Glomerular visceral epithelial cell (primary cell): ENCODE measurements around the gene MFSD11.
"Not testable (repeated sequence)": the region's sequence is repeated elsewhere in the genome, so short reads cannot be mapped to it uniquely, and the experiment has no call there.

Experiments used
- DNase-seq: peaks from one replicate; pipeline ENCODE4 v3.0.0-alpha.2; 2016; ENCODE audit errors: extremely low spot score

Gene MFSD11

GRCh38 chr17:76737676-76738467 lies at the start of gene MFSD11:
Gene MFSD11, plus strand, starts transcription at chr17:76738119. Its CDS starts 234 bp downstream, at chr17:76738353.
- DNase-seq: peak; percentile 95

- DNase-seq: peak; percentile 69
Observed at GRCh38 chr17:76688165-76688622, 49.7 kb upstream of the MFSD11 start.

DNA sequence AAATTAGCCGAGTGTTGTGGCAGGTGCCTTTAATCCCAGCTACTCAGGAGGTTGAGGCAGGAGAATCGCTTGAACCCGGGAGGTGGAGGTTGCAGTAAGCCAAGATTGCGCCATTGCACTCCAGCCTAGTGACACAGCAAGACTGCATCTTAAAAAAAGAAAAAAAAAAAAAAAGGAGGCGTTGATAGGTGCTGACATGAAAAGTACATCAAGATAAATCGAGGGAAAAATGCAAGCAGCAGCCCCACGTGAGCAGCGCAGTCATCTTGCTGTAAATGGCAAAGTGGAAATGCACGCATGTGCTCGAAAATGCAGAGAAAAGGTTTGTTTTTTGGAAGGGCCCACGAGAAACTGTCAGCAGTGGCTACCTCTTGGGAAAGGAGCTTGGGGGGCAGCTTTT lies 48.1 kb upstream of the MFSD11 start:
- no peak for DNase-seq

DNA sequence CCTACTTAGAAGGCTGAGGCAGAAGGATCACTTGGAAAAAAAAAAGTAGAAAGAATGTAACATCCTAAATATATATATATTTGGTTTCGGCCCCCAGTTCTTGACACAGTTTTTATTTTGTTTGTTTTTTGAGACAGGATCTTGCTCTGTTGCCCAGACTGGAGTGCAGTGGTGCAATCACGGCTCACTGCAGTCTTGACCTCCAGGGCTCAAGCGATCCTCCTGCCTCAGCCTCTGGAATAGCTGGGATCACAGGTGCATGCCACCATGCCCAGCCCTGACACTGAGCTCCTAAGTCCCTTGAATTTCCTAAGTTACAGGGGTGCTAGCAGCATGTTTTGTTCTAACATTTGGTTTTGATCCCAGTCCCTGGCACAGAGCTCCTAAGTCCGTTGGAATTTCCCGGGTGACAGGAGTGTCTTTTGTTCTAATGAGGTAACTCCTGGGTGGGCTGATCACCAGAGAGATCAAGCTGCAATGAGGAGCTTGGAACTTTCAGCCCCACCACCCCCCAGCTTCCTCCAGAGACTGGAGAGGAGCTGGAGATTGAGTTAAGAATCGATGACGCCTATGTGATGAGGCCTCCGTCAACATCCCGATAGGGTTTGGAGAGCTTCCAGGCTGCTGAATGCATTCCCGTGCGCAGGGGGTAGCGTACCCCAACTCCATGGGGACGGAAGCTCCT lies 47.2 kb upstream of the MFSD11 start:
- no peak for DNase-seq

- DNase-seq: no peak
Observed at GRCh38 chr17:76691379-76692191, 46.3 kb upstream of the MFSD11 start.

DNA sequence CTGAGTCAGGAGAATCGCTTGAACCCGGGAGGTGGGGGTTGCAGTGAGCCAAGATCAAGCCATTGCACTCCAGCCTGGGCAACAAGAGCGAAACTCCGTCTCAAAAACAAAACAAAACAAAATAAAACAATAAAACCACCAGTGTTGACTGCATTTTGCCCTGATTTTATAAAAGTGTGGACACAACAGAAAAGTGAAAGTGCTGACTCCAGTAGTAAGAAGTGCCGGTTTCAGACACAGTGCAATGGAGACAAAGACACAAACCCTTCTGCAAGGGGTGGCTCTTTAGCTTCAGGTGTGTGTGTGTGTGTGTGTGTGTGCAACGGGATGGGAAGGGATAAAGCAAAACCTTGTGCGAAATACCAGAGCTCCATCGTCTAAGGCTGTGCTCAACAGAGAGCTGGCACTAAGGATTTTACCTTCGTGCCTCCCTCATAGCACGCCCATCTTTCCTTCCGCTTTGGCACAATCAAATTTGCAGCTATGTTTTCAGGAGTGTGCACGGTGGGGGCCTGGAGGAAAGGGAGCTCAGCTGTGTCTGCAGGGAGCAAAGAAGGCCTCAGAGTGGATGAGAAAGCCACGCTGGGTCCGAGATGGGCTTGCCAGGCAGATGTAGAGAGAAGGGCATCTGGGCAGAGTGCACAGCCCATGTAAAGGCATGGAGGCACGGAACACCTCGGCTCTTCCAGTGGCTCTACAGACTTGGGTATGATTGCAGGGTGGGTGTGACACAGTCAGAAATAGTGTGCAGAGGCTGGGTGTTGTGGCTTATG lies 42.7 kb upstream of the MFSD11 start:
- no peak for DNase-seq

GRCh38 chr17:76696763-76697701 lies 40.9 kb upstream of the MFSD11 start:
- DNase-seq: no peak

GRCh38 chr17:76697702-76698465 lies 40.0 kb upstream of the MFSD11 start:
- peak; percentile 75 for DNase-seq

- not testable (repeated sequence) for DNase-seq
Observed at GRCh38 chr17:76698466-76698977, 39.4 kb upstream of the MFSD11 start.

- DNase-seq: no peak
Observed at GRCh38 chr17:76700270-76700616, 37.7 kb upstream of the MFSD11 start.

DNA sequence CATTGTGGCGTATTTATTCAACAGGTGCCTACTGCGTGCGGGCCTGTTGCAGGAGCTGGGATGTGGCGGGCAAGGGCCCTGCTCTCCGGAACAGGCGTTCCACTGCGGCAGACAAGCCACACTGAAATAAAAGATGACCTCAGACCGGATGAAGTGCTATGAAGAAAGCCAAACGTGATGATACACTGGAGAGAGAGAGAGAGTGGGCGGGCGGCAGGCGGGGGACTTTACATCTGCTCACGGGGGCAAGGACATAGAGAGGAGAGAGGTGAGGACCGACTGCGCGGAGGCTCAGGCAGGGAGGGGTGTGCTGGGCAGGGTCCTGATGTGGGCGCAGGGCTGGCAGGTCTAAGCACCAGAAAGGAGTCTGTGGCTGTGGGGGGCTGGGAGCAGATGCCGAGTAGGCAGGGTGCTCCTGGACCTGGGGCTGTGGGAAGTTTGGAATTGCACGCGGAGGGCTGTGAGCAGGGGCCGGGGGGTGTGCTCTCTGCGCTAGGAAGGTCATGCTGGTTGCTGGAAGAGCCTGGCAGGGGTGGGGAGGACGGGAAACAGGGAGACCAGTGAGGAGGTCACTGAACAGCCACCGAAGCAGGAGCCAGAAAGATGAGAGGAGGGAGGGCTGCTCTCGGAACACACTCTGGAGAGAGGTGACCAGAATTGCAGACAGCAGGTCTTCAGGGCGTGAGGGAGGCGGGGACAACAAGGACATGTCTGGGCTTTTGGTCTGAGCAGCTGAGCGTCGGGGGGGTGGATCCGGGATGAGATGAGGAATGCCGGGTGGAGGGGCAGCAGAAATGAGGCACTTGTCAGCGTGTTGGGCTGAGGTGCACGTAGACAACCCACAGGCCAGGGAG lies 37.1 kb upstream of the MFSD11 start:
- peak; percentile 91 for DNase-seq

GRCh38 chr17:76701471-76701967 lies 36.4 kb upstream of the MFSD11 start:
- no peak for DNase-seq

GRCh38 chr17:76702076-76702475 lies 35.8 kb upstream of the MFSD11 start:
- DNase-seq: no peak

DNA sequence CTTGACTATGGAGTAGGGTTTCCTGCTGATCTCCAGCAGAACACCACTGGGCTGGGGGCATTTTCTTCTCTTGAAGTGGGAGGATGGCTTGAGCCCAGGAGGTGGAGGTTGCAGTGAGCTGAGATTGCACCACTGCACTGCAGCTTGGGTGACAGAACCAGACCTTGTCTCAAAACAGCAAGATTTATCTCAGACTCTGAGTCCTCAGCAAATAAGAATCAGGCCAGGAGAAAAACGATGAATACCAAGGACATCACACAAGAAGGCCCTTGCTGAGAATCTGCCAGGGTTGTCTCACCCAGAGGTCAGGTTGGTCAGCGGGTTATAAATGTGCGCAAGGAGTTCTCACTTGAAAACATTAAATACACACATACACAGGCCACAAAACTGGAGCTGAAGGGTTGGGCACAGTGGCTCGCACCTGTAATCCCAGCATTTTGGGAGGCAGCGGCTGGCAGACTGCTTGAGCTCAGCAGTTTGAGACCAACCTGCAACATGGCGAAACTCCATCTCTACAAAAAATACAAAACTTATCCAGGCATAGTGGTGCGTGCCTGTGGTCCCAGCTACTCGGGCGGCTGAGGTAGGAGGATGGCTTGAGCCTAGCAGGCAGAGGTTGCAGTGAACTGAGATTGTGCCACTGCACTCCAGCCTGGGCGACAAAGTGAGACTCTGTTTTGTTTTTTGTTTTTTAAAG lies 34.8 kb upstream of the MFSD11 start:
- no peak for DNase-seq

DNA sequence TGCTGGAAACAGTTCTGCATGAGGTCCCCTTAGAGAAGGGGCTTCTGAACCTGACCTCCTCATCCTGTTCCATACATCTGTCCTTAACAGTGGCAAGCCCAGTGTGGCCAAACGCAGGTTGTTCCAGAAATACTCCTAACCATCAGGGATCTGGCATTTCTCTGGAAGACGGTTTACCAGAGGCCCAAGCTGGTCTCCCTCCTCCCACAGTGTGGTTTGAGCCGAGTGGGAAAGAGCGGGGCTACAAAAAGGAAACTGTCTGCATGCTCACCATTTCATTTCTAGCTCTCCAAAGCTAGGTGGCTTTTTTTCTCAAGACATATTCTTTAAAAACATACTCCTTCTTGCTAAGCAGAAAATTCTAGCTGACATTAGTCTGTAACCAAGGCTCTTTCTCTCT lies 33.1 kb upstream of the MFSD11 start:
- DNase-seq: no peak

GRCh38 chr17:76706817-76707216 lies 31.1 kb upstream of the MFSD11 start:
- no peak for DNase-seq

- no peak for DNase-seq
Observed at GRCh38 chr17:76707985-76708807, 29.7 kb upstream of the MFSD11 start.
